A549 treated with CORT108297 at 1 μM for 4 hours (cell line): ENCODE data around the gene CEMIP. TPM values are rescaled to one million over a fixed set of nuclear protein-coding genes. Genes with fewer than 3 reads are reported as not detected.

Experiments used
- total RNA-seq: library from RNA; stranded (reverse); fragments of 200-300 nt; extraction: Qiagen RNA extraction; gene quantifications from 5 replicates; pipeline ENCODE4 v1.2.3, GENCODE V29; 2022

The CEMIP gene, protein sequence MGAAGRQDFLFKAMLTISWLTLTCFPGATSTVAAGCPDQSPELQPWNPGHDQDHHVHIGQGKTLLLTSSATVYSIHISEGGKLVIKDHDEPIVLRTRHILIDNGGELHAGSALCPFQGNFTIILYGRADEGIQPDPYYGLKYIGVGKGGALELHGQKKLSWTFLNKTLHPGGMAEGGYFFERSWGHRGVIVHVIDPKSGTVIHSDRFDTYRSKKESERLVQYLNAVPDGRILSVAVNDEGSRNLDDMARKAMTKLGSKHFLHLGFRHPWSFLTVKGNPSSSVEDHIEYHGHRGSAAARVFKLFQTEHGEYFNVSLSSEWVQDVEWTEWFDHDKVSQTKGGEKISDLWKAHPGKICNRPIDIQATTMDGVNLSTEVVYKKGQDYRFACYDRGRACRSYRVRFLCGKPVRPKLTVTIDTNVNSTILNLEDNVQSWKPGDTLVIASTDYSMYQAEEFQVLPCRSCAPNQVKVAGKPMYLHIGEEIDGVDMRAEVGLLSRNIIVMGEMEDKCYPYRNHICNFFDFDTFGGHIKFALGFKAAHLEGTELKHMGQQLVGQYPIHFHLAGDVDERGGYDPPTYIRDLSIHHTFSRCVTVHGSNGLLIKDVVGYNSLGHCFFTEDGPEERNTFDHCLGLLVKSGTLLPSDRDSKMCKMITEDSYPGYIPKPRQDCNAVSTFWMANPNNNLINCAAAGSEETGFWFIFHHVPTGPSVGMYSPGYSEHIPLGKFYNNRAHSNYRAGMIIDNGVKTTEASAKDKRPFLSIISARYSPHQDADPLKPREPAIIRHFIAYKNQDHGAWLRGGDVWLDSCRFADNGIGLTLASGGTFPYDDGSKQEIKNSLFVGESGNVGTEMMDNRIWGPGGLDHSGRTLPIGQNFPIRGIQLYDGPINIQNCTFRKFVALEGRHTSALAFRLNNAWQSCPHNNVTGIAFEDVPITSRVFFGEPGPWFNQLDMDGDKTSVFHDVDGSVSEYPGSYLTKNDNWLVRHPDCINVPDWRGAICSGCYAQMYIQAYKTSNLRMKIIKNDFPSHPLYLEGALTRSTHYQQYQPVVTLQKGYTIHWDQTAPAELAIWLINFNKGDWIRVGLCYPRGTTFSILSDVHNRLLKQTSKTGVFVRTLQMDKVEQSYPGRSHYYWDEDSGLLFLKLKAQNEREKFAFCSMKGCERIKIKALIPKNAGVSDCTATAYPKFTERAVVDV (N-terminal part only)
- total RNA-seq: 1.5 to 2.2 TPM (median 1.9 TPM) in 5 replicates

DNA sequence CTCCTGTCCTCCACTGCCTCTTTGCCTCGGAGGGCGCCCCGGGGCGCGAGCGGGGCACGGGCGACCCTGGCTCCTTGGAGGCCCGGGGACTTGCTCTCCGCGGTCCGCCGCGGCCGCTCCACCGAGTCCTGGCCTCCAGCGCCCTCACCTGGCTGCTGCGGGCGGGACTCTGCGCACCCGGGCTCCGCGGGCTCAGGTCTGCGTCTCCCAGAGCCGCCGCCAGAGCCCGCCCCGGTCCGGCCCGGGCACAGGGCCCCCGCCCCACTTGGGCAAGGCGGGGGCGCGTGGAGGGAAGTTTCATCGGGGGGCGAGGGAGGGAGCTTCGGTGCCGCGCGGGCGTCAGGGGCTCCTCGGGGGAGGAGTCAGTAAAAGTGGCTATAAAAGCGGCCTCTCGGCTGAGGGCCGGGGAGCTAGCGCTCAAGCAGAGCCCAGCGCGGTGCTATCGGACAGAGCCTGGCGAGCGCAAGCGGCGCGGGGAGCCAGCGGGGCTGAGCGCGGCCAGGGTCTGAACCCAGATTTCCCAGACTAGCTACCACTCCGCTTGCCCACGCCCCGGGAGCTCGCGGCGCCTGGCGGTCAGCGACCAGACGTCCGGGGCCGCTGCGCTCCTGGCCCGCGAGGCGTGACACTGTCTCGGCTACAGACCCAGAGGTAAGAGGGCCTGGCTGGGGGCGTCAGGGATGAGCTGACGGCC, at the start of gene CEMIP:
TSS of gene CEMIP (plus strand) at position 407 of the 694 bp plus-strand sequence. CDS start 94,510 bp downstream, outside the sequence.

DNA sequence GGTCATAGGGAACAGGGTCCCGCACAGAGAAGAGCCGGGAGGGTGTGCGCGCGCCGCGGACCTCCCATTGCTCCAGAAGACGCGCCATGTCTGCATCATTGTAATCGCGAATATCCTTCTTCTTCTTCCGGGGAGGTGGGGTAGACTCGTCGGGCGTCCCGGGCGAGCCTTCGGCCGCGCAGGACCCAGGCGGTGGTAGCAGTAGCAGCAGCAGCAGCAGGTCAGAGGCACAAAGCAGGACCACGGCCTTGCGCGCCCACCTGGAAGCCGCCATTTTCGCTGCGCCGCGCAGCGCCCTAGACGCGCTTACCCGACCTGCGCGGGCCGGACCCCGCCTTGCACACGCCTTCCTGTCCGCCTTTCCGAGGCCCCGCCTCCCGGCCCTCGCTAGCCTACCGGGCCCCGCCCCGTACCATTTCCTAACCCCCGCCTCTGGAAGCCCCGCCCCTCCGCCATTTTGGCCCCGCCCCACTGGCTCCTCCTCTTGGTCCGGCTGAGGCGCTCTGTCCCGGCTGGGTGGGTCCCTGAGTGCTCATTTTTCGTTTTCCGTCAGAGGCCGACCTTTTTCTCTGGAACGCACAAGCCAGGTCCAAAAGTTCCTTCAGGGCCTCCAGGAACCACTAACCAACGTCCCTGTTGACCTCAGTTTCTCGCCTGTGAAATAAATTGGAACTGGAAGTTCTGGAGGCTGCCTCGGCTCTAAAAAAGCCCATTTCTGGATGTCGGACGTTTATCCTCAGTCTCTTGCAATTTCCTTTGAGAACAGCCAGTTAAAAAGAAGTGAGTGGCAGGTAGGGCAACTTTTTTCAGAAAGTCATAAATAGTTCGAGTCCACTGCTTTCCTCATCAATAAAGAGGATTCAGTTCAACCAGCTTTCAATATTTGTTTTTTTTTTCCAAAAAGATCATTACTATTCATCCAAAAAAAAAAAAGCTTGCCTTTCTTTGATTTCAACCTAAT, 210.6 kb downstream of the CEMIP start, which contains the start of gene MESD:
TSS of gene MESD (minus strand) at position 302 of the 961 bp plus-strand sequence. CDS start at position 274, 28 bp downstream.

DNA sequence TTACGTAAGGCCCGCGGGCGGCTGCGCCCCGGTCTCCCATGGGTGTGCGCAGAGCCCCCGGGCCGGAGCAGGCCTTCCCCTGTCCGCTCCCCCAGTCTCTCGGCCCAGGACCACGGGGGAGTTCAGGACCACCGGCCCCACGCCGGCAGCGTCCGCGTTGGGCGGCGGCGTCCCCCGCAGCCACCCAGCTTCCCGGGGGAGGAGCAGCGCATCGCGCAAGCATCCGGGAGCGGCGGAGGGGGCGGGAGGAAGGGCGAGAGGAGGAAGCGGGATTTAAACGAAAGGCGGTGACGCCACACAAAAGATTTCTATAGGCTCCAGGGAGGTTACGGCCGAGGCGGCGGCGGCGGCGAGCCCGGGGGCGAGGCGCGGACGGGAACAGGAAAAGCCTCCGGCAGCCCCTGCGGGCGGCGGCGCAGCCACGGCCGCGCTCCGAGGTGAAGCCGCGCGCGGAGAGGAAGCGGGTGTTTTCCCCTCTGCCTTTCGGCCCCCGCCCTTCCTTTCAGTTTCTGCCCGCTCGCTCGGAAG, 221.5 kb downstream of the CEMIP start, which contains the start of gene TLNRD1:
TSS of gene TLNRD1 (plus strand) at position 300 of the 528 bp plus-strand sequence. CDS start 1,349 bp downstream, outside the sequence.

Other genes with a start within 250 kb of the CEMIP start
- gene ABHD17C, start 84.1 kb upstream of the CEMIP start, total RNA-seq: 35.6 to 42.2 TPM (median 39.1 TPM) in 5 replicates
- 36.2 to 39.4 TPM (median 38.7 TPM) in 5 replicates for gene MESD, start 210.4 kb downstream of the CEMIP start, total RNA-seq
- gene TLNRD1, start 221.6 kb downstream of the CEMIP start, total RNA-seq: 10.0 to 21.6 TPM (median 17.1 TPM) in 5 replicates